ENCODE results near the gene LAMA4. TPM values are rescaled to one million over a fixed set of nuclear protein-coding genes. Genes with fewer than 3 reads are reported as not detected.

LAMA4 gene
- total RNA-seq, 1 experiment from 2014 or later = 1.1 TPM

DNA sequence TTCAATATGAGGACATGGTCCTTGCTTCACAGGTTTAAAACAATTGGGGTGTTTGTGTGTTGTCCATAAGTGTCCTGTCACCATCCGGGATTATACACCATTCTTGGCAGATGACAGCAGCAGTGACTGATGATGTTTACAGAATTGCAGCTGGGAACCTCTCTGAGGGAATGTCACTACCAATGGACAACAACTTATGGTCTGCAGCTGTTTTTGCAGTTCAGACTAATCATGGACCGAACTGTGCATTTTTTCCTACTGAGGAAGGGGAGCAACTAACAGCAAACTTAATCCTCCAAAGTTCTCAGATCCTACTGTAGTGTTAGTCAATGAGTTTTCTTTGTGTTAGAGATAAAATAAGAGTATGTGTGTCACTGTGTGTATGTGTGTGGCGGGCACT lies 140.9 kb downstream of the LAMA4 start:
- Histone ChIP-seq H3K4me1 (ENCODE audit: insufficient read depth, low read length) (no peaks in the 10 kb centered on the region), H3K79me1 (ENCODE audit: insufficient read depth, low read depth, low read length, poor library complexity, severe bottlenecking) (no peaks in the 10 kb centered on the region), H4K8ac (replicated peaks; ENCODE audit: insufficient read length, low read depth, low read length) (no peak overlapping the region), H2AFZ (ENCODE audit: low read length) (no peak overlapping the region), H3K23me2 (ENCODE audit: insufficient read length, low read depth, low read length, poor library complexity, severe bottlenecking) (no peaks in the 10 kb centered on the region), H3K27me3 (ENCODE audit: insufficient read depth, low read length) (no peaks in the 10 kb centered on the region), H3K4me2 (ENCODE audit: insufficient read depth, insufficient read length, low read length) (no peak overlapping the region), H2BK20ac (ENCODE audit: low read depth, low read length, poor library complexity, severe bottlenecking) (no peak overlapping the region), H3K27ac (ENCODE audit: insufficient read length, low read depth, low read length) (no peak overlapping the region), H4K91ac (ENCODE audit: insufficient read length, low read depth, low read length) (no peak overlapping the region), H3K56ac (ENCODE audit: insufficient read length, low read depth, low read length) (no peak overlapping the region), H3K9me3 (ENCODE audit: control insufficient read depth, low read depth, low read length) (no peaks in the 10 kb centered on the region), H4K20me1 (ENCODE audit: control insufficient read depth, insufficient read depth, insufficient read length) (no peaks in the 10 kb centered on the region), H2BK120ac (ENCODE audit: low read depth, low read length, poor library complexity, severe bottlenecking) (no peak overlapping the region), H3K18ac (ENCODE audit: insufficient read length, low read depth, low read length) (no peak overlapping the region), H2BK5ac (ENCODE audit: insufficient read length, low read length) (no peak overlapping the region), H3K4ac (ENCODE audit: low read depth, low read length) (no peak overlapping the region), H3K23ac (ENCODE audit: insufficient read length, low read depth, low read length) (no peak overlapping the region), H2AK5ac (ENCODE audit: insufficient read length, low read length) (no peak overlapping the region), H2BK15ac (ENCODE audit: low read depth, low read length) (no peak overlapping the region), H3K14ac (ENCODE audit: insufficient read depth, low read length) (no peak overlapping the region), H3K9ac (ENCODE audit: extremely low read depth, insufficient read length, low read length) (no peak overlapping the region), H3T11ph (ENCODE audit: low read length) (no peak overlapping the region), H4K5ac (ENCODE audit: insufficient read length, low read depth, low read length) (no peak overlapping the region), H3K79me2 (ENCODE audit: insufficient read depth, low read length) (no peaks in the 10 kb centered on the region), H2BK12ac (ENCODE audit: insufficient read length, low read depth, low read length) (no peak overlapping the region)
- WGBS (ENCODE audit: extremely low coverage, insufficient read length, low lambda C conversion rate) = no CpG with 5 or more reads among the region's 3 CpGs
- no peaks in the 10 kb centered on the region for H3K4me1 Mint-ChIP-seq
- H3K27me3 Mint-ChIP-seq (ENCODE audit: low read depth) = no peaks in the 10 kb centered on the region
- H3K4me3 Mint-ChIP-seq = no peak overlapping the region
- H3K36me3 Mint-ChIP-seq (ENCODE audit: insufficient read depth in 1 of 3, low read depth in 3 of 3) = no peaks in the 10 kb centered on the region
- no peaks in the 10 kb centered on the region for H3K9me3 Mint-ChIP-seq
- DNase-seq = no peak
- H3K27ac Mint-ChIP-seq = no peak overlapping the region; a peak in 1 of 7 replicates
- TF ChIP-seq, protein P1, sequence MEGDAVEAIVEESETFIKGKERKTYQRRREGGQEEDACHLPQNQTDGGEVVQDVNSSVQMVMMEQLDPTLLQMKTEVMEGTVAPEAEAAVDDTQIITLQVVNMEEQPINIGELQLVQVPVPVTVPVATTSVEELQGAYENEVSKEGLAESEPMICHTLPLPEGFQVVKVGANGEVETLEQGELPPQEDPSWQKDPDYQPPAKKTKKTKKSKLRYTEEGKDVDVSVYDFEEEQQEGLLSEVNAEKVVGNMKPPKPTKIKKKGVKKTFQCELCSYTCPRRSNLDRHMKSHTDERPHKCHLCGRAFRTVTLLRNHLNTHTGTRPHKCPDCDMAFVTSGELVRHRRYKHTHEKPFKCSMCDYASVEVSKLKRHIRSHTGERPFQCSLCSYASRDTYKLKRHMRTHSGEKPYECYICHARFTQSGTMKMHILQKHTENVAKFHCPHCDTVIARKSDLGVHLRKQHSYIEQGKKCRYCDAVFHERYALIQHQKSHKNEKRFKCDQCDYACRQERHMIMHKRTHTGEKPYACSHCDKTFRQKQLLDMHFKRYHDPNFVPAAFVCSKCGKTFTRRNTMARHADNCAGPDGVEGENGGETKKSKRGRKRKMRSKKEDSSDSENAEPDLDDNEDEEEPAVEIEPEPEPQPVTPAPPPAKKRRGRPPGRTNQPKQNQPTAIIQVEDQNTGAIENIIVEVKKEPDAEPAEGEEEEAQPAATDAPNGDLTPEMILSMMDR (conservative IDR thresholded peaks at IDR 0.05) = no peak
